HepG2 (cell line): ENCODE data around the gene KIN. TPM values are rescaled to one million over a fixed set of nuclear protein-coding genes. Genes with fewer than 3 reads are reported as not detected.

ENCODE experiments used
- AHR ChIP-seq: IDR thresholded peaks from 2 replicates; pipeline ENCODE4 v1.6.1; 2018; ENCODE audit warnings: missing genetic modification reagents, missing compliant biosample characterization
- CAMTA2 ChIP-seq: sonication (generic); formaldehyde crosslinking; IDR thresholded peaks from 2 replicates; pipeline ENCODE4 v1.4.0; 2020; ENCODE audit warnings: mild to moderate bottlenecking, missing genetic modification reagents, borderline replicate concordance
- PAX8 ChIP-seq: sonication (generic); formaldehyde crosslinking; IDR thresholded peaks from 2 replicates; pipeline ENCODE4 v1.8.0; 2022; ENCODE audit warnings: mild to moderate bottlenecking, missing genetic modification reagents, borderline replicate concordance
- SAP130 ChIP-seq: IDR thresholded peaks from 2 replicates; pipeline ENCODE4 v1.6.1; 2016; ENCODE audit warnings: low read depth
- TEAD3 ChIP-seq: optimal IDR thresholded peaks from 2 replicates; pipeline ENCODE3; 2016; ENCODE audit warnings: borderline replicate concordance
- TOPORS ChIP-seq: sonication (generic); formaldehyde crosslinking; IDR thresholded peaks from 2 replicates; pipeline ENCODE4 v1.8.0; 2023; ENCODE audit warnings: mild to moderate bottlenecking, missing genetic modification reagents
- ZFYVE20 ChIP-seq: sonication (generic); formaldehyde crosslinking; IDR thresholded peaks from 2 replicates; pipeline ENCODE4 v1.8.0; 2023; ENCODE audit warnings: low read depth, mild to moderate bottlenecking, moderate library complexity, missing genetic modification reagents, borderline replicate concordance
- ZNF136 ChIP-seq: sonication (generic); formaldehyde crosslinking; IDR thresholded peaks from 2 replicates; pipeline ENCODE4 v1.8.1; 2022; ENCODE audit warnings: low read depth, mild to moderate bottlenecking, moderate library complexity, missing genetic modification reagents
- ZSCAN31 ChIP-seq: sonication (generic); formaldehyde crosslinking; IDR thresholded peaks from 2 replicates; pipeline ENCODE4 v1.5.0; 2020; ENCODE audit warnings: low read depth, mild to moderate bottlenecking, missing genetic modification reagents
- polyA plus RNA-seq, 8 experiments: library from polyadenylated mRNA; depleted of rRNA in 3 of 8; stranded (reverse) in 7 of 8; unstranded in 1 of 8; fragments of >200 nt; fragmentation: Illumina TruSeq in 4 of 8; extraction: Trizol in 4 of 8; gene quantifications; 2 replicates each; pipeline versions ENCODE4 v1.2.1 to v1.2.3, GENCODE V29; 2011 to 2016; ENCODE audit warnings: low read depth in 4 of 8, missing spikeins in 1 of 8, mixed read lengths in 1 of 8; ENCODE audit not compliant: insufficient read depth in 1 of 8
- total RNA-seq, 5 experiments: library from RNA; depleted of rRNA; stranded (reverse); fragments of >200 nt; fragmentation: Illumina TruSeq; extraction: Trizol; gene quantifications; 2 replicates each; pipeline ENCODE4 v1.2.3, GENCODE V29; 2016; ENCODE audit warnings: low read depth in 1 of 5
- TF ChIP-seq, protein P1 (sequence below), 2 experiments: fragments of 450-650 bp in 1 of 2; sonication (generic) in 1 of 2; formaldehyde crosslinking in 1 of 2; IDR thresholded peaks; 2 replicates each; pipeline versions ENCODE4 v1.6.1 to v1.8.0; 2016 to 2022; ENCODE audit warnings: antibody characterized with exemption in 1 of 2, mild to moderate bottlenecking in 1 of 2, missing genetic modification reagents in 1 of 2
- TF ChIP-seq, protein P2 (sequence below): sonication (generic); formaldehyde crosslinking; conservative IDR thresholded peaks from 2 replicates; pipeline ENCODE4 v1.4.0; 2020; ENCODE audit warnings: missing genetic modification reagents
- TF ChIP-seq, protein P3 (sequence below): IDR thresholded peaks from 2 replicates; pipeline ENCODE4 v1.6.1; 2012; ENCODE audit warnings: low read depth, low read length, improper control_type of control experiment
- TF ChIP-seq, protein P4 (sequence below): sonication (generic); formaldehyde crosslinking; IDR thresholded peaks from 2 replicates; pipeline ENCODE4 v1.4.0; 2020; ENCODE audit warnings: mild to moderate bottlenecking, missing genetic modification reagents

KIN gene
- total and polyA plus RNA-seq, 2 of the 13 experiments (the other 11 are each of a cell fraction or from before 2014, with no cell fraction given): 4.9 to 23.2 TPM

DNA sequence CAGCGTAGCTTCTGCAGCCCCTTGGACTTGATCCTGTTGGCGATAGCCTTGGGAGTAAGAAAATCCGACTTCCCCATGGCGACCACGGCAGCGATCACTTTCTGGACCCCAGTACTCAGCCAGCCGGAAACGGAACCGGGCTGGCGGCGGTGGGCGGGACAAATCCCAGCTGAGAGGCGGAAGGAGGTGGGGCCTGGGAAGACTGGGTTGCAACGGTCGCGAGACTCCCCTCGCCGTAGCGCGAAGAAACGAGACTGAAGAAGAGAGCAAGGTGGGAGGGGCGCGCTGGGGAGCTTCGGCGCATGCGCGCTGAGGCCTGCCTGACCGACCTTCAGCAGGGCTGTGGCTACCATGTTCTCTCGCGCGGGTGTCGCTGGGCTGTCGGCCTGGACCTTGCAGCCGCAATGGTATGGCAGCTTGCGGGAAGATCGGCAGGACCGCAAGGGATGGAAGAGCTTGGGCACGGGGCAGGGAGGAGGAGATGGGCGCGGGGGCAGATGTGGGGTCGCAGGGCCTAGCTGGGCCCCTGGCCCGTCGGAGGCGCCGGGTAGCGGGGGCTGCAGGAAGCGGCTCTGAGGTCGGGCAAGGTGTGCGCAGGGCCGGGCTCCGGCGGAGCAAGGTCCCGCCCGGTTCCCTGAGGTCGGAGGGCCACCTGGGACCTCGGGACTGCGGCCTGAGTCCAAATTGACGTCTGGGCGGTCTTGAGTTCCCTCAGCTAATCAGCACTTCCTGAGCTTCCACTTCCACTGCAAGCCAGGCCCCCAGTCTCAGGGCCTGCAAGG, at the start of gene KIN, which contains the start of gene ATP5F1C (continued):
- TF ChIP-seq, protein P1, sequence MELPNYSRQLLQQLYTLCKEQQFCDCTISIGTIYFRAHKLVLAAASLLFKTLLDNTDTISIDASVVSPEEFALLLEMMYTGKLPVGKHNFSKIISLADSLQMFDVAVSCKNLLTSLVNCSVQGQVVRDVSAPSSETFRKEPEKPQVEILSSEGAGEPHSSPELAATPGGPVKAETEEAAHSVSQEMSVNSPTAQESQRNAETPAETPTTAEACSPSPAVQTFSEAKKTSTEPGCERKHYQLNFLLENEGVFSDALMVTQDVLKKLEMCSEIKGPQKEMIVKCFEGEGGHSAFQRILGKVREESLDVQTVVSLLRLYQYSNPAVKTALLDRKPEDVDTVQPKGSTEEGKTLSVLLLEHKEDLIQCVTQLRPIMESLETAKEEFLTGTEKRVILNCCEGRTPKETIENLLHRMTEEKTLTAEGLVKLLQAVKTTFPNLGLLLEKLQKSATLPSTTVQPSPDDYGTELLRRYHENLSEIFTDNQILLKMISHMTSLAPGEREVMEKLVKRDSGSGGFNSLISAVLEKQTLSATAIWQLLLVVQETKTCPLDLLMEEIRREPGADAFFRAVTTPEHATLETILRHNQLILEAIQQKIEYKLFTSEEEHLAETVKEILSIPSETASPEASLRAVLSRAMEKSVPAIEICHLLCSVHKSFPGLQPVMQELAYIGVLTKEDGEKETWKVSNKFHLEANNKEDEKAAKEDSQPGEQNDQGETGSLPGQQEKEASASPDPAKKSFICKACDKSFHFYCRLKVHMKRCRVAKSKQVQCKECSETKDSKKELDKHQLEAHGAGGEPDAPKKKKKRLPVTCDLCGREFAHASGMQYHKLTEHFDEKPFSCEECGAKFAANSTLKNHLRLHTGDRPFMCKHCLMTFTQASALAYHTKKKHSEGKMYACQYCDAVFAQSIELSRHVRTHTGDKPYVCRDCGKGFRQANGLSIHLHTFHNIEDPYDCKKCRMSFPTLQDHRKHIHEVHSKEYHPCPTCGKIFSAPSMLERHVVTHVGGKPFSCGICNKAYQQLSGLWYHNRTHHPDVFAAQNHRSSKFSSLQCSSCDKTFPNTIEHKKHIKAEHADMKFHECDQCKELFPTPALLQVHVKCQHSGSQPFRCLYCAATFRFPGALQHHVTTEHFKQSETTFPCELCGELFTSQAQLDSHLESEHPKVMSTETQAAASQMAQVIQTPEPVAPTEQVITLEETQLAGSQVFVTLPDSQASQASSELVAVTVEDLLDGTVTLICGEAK (IDR thresholded peaks at IDR 0.05): peak; percentile 31; the same call in 1 of the 2 replicates
- TF ChIP-seq, protein P1 (CRISPR knock-in tag; IDR thresholded peaks at IDR 0.05): no peak
- TF ChIP-seq PAX8 (CRISPR knock-in tag) (no peak), ZFYVE20 (CRISPR knock-in tag) (0 out of 2 replicates have a peak, but pooled peaks have one; percentile 14), SAP130 (CRISPR knock-in tag) (peak; percentile 89), ZNF136 (CRISPR knock-in tag) (no peak), TEAD3 (CRISPR knock-in tag) (peak; percentile 20), ZSCAN31 (CRISPR knock-in tag) (peak; percentile 35; the same call in 1 of the 2 replicates), AHR (CRISPR knock-in tag) (peak; percentile 74; the same call in 1 of the 2 replicates), TOPORS (CRISPR knock-in tag) (peak; percentile 79; the same call in 1 of the 2 replicates), CAMTA2 (peak; percentile 84; the same call in 1 of the 2 replicates)
- TF ChIP-seq, protein P2, sequence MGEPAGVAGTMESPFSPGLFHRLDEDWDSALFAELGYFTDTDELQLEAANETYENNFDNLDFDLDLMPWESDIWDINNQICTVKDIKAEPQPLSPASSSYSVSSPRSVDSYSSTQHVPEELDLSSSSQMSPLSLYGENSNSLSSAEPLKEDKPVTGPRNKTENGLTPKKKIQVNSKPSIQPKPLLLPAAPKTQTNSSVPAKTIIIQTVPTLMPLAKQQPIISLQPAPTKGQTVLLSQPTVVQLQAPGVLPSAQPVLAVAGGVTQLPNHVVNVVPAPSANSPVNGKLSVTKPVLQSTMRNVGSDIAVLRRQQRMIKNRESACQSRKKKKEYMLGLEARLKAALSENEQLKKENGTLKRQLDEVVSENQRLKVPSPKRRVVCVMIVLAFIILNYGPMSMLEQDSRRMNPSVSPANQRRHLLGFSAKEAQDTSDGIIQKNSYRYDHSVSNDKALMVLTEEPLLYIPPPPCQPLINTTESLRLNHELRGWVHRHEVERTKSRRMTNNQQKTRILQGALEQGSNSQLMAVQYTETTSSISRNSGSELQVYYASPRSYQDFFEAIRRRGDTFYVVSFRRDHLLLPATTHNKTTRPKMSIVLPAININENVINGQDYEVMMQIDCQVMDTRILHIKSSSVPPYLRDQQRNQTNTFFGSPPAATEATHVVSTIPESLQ (CRISPR knock-in tag): no peak; the same call in 1 of the 2 replicates
- TF ChIP-seq, protein P3, sequence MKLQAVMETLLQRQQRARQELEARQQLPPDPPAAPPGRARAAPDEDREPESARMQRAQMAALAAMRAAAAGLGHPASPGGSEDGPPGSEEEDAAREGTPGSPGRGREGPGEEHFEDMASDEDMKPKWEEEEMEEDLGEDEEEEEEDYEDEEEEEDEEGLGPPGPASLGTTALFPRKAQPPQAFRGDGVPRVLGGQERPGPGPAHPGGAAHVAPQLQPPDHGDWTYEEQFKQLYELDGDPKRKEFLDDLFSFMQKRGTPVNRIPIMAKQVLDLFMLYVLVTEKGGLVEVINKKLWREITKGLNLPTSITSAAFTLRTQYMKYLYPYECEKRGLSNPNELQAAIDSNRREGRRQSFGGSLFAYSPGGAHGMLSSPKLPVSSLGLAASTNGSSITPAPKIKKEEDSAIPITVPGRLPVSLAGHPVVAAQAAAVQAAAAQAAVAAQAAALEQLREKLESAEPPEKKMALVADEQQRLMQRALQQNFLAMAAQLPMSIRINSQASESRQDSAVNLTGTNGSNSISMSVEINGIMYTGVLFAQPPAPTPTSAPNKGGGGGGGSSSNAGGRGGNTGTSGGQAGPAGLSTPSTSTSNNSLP: no peak
- TF ChIP-seq, protein P4, sequence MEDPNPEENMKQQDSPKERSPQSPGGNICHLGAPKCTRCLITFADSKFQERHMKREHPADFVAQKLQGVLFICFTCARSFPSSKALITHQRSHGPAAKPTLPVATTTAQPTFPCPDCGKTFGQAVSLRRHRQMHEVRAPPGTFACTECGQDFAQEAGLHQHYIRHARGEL (CRISPR knock-in tag): peak; percentile 68; the same call in 1 of the 2 replicates
